Inferior parietal cortex (tissue), 1 donor: Measurements from ENCODE around the gene OR1J1.

Experiments used
- DNase-seq: peaks from one replicate; pipeline ENCODE4 v3.0.0-alpha.2; 2016; ENCODE audit errors: extremely low spot score

The OR1J1 gene

DNA sequence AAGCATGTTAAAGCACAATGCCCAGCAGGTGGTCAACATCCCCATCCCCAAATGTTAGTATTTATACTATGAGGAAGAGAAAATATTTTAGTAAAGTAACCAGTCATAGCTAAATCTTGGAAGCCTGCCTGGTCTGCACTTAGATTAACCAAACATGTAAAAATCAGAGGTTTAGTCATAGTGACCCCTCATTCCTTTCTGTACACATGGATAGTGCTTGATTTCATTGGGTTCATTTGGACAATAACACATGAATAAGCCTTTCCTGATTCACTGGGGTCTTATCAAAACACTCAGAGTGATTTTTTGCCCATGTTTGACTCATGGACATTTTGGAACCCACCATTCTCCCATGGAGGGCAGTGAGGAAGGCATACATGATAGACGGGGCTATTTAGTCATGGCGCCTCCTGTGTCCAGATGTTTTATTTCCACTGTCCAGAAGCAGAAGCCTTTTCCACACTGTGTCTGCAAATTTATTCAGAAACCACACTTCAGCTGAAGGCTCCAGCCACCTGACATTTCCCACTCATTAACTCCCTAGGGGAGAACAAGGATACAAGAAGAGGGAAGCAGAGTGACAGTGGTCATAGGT lies 32.5 kb downstream of the OR1J1 start:
- no peak for DNase-seq

DNA sequence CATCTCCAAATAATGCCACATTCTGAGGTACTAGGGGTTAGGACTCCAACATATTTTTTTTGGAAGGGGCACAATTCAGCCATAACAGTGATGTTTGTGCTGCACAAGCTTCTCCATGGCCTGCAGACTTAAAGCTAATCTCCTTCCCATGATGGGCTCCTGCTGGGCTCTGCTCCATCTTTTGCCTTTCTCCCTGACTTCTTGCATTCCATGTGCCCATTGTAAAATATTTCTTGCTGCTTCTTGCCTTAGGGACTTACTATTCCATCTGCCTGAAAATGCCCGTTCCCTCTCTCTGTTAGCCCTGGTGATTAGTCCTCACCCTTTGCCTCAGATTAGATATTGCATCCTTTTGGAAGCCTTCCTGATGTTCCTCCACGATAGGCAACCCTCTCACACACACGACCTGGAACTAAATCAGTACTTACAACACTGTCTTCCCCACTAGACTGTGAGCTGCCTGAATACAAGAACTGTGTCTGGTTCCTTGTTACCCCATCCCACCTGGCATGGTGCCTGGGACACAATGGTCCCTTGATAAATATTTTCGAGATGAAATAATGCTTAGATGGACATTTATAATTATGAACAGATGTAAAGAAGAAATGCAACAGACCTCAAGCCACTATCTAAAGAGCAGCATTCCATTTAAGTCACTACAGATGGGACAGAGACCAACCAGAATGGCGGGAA lies 33.5 kb downstream of the OR1J1 start:
- DNase-seq: no peak

GRCh38 chr9:122442568-122442967 lies 35.2 kb downstream of the OR1J1 start:
- no peak for DNase-seq
